Measurements from ENCODE around the gene SMIM45. TPM values are rescaled to one million over a fixed set of nuclear protein-coding genes. Genes with fewer than 3 reads are reported as not detected.

SMIM45 gene

DNA sequence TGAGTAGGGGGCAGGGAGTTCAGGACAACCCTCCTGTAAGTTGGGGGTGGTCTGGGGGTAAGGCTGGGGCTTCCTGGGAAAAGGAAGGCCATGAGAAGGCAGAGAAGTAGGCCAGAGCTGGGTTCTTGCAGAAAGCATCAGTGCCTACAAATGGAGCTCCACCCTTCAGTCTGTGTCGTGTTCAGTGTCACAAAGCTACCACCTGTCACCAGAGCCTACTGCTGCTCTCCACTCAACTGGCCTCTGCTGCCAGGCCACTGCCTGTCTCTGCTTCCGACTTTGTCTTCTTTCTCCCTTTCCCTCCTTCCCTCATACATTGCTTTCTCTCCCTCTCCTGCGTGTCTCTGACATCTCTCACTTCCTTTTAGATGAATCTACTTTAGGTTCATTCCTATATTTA is 43.3 kb downstream of the SMIM45 start:
- no peak for DNase-seq (ENCODE audit: low read depth in 4 of 4, low spot score in 3 of 4)

DNA sequence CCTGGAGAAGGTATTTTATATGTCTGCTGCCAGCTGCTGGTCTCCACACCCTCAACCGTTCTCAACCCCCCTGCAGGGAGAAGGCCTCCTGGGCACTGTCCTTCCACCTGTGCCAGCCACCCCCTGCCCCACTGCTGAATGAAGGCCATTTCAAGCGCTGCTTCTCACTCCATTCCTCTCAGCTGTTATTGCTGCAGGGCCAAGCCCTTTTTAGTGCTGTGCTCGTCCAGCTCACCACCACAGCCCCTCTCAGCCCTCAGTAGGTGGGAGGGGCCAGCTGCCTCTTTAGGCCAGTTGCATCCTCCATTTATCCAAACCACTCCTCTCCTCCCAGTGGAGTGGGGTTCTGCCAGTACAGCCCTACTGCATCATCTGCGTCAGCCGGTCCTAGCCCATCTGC is 44.9 kb downstream of the SMIM45 start:
- DNase-seq (ENCODE audit: low read depth in 4 of 4, low spot score in 3 of 4), result no peak

DNA sequence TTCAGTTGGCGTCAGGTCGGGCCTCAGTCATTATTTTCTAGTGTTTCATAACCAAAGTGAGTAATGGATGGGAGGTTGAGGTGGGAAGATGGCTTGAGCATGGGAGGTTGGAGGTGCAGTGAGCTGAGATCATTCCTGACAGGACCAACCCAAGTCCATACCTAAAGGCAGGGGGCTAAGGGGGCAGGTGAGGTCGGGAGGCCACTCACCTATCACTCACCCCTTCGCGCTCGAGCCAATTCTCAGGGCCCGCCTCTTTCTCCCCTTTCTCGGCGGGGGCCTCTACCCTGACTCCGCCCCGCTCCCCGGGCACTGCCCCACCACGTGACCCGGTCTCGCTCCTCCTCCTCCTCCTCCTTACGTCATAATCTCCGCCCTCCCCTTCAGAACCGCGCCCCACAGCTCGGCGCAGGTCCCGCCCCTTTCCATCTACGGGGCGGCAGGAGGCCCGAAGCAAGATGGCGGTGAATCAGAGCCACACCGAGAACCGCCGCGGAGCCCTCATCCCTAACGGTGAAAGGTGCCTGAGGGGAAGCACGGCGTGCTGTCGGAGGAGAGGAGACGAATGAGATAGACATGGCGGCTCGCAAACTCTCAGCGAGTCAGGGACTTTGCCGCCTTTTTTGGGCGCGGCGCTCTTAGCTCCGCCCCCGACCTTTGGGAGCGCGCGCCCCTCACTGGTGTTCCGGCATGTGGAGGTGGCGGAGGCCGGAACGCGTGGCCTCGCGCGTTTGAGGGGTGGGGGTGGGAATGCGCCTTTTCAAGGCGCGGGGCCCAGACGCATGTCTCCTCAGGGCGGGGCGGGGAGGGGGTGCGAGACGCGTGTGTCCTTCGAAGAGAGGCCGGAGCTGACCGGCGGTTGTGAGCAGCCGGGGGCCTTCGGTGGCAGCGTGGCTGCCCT is 46.7 kb downstream of the SMIM45 start, which contains the start of gene WBP2NL:
Gene WBP2NL (plus strand): TSS at position 428 of the 901 bp plus-strand sequence. CDS start 31 bp downstream, at position 459.
- peak; percentile 61 to 67 (median 64) for DNase-seq (ENCODE audit: low read depth in 4 of 4, low spot score in 3 of 4)

DNA sequence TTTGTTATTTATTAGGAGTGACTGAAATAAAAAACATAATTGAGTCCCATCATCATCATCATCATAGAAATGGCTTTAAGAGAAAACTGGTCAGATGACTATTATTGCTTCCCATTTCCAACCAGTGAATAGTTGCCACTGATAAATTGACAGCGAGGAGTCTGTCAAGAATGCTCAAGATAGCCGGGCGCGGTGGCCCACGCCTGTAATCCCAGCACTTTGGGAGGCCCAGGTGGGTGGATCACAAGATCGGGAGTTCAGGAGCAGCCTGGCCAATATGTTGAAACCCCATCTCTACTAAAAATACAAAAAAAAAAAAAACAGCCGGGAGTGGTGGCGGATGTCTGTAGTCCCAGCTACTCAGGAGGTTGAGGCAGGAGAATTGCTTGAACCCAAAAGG is 48.5 kb downstream of the SMIM45 start:
- no peak for DNase-seq (ENCODE audit: low read depth in 4 of 4, low spot score in 3 of 4)

DNA sequence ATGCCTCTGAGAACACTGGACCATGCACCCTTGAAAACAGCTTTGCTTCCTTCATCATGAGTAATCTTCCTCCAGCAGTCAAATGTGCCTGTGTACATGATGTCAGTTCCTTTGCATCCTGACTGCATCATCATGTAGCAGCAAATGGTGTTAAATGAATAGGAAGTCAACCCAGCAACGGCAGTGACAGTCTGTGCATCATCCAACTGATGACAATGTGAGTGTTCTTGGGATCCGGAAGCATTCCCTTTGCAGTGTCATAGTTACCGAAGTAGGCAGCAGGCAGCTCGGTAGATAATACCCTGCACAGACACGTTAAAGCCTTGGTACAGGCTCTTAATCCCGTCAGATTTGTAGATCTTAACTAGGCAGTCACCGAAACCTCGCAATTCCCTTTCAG is 49.2 kb downstream of the SMIM45 start:
- DNase-seq (ENCODE audit: low read depth in 4 of 4, low spot score in 3 of 4), result no peak

- no peak for DNase-seq (ENCODE audit: low read depth in 4 of 4, low spot score in 3 of 4)
Measured at GRCh38 chr22:42001706-42002105, 49.8 kb downstream of the SMIM45 start.

DNA sequence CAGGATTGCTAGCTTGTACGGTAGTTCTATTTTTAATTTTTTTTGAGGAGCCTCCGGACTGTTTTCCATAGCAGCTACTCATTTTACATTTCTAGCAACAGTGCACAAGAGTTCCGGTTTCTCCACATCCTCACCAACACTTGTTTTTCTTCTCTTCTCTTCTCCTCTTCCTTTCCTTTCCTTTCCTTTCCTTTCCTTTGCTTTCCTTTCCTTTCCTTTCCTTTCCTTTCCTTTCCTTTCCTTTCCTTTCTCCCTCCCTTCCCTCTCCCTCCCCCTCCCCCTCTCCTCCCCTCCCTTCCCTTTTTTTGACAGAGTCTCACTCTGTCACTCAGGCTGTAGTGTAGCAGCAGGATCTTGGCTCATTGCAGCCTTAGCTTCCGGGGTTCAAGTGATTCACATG is 56.0 kb downstream of the SMIM45 start:
- DNase-seq (ENCODE audit: low read depth in 4 of 4, low spot score in 3 of 4), result no peak

Other genes starting within 250 kb of the SMIM45 start
- 10 to 100 TPM in 1 of 4 donors, 1 to 10 TPM in 3; 7.4 to 10.6 (median 8.2) TPM for gene CCDC134, start 151.5 kb upstream of the SMIM45 start, polyA plus RNA-seq (ENCODE audit: insufficient read length in 4 of 4)
- 100 to 1,000 TPM in 2 of 4 donors, 10 to 100 TPM in 2; 94.0 to 104 (median 101) TPM for gene SREBF2, start 119.0 kb upstream of the SMIM45 start, polyA plus RNA-seq (ENCODE audit: insufficient read length in 4 of 4)
- under 1 TPM; 0.39 to 0.97 (median 0.59) TPM for gene SHISA8, start 37.1 kb upstream of the SMIM45 start, polyA plus RNA-seq (ENCODE audit: insufficient read length in 4 of 4)
- gene TNFRSF13C, start 25.3 kb upstream of the SMIM45 start, polyA plus RNA-seq (ENCODE audit: insufficient read length in 4 of 4), result 1 to 10 TPM; 1.2 to 2.7 (median 1.8) TPM
- gene CENPM, start 5.0 kb upstream of the SMIM45 start, polyA plus RNA-seq (ENCODE audit: insufficient read length in 4 of 4), result 10 to 100 TPM; 11.2 to 16.2 (median 13.5) TPM
- gene SEPTIN3, start 17.3 kb downstream of the SMIM45 start, polyA plus RNA-seq (ENCODE audit: insufficient read length in 4 of 4), result 1 to 10 TPM; 4.9 to 7.6 (median 6.8) TPM
- 1 to 10 TPM; 3.3 to 5.1 (median 4.1) TPM for gene WBP2NL, start 46.6 kb downstream of the SMIM45 start, polyA plus RNA-seq (ENCODE audit: insufficient read length in 4 of 4)
- gene NAGA, start 118.7 kb downstream of the SMIM45 start, polyA plus RNA-seq (ENCODE audit: insufficient read length in 4 of 4), result 10 to 100 TPM; 26.3 to 31.1 (median 28.2) TPM
- 10 to 100 TPM; 10.4 to 13.4 (median 11.9) TPM for gene PHETA2, start 122.1 kb downstream of the SMIM45 start, polyA plus RNA-seq (ENCODE audit: insufficient read length in 4 of 4)
- gene SMDT1, start 127.5 kb downstream of the SMIM45 start, polyA plus RNA-seq (ENCODE audit: insufficient read length in 4 of 4), result 100 to 1,000 TPM in 3 of 4 donors, 10 to 100 TPM in 1; 74.2 to 142 (median 111) TPM
- 100 to 1,000 TPM; 110 to 133 (median 118) TPM for gene NDUFA6, start 138.6 kb downstream of the SMIM45 start, polyA plus RNA-seq (ENCODE audit: insufficient read length in 4 of 4)
- gene CYP2D6, start 178.7 kb downstream of the SMIM45 start, polyA plus RNA-seq (ENCODE audit: insufficient read length in 4 of 4), result 1 to 10 TPM; 2.5 to 7.3 (median 3.5) TPM

Measured in right renal pelvis (tissue), 4 donors.